ENCODE results near the gene MEIS1.

The MEIS1 gene

GRCh38 chr2:66445076-66445924 lies 10.4 kb downstream of the MEIS1 start:
- DNase-seq: no peak

- DNase-seq: no peak
Observed at GRCh38 chr2:66445925-66446871, 11.3 kb downstream of the MEIS1 start.

DNA sequence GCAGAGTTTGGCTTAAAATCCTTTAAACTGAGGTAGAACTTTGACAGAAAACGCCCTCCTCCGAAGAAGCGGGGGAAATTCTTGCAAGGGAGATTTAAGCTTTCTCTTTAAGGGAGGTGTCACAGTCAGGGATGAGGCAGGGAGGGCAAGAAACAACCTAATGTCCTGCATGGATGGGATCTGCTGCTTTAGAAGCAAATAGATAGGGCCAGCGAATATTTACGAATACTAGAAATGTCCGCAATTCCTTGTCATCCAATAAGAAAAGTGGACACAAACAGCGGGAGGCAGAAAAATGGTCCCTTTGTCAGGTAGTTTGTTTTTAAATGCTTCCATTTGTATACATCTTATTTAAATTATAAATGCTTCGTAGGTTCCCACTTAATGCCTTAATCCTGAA lies 12.0 kb downstream of the MEIS1 start:
- DNase-seq: no peak

GRCh38 chr2:66447677-66448076 lies 12.8 kb downstream of the MEIS1 start:
- no peak for DNase-seq

DNA sequence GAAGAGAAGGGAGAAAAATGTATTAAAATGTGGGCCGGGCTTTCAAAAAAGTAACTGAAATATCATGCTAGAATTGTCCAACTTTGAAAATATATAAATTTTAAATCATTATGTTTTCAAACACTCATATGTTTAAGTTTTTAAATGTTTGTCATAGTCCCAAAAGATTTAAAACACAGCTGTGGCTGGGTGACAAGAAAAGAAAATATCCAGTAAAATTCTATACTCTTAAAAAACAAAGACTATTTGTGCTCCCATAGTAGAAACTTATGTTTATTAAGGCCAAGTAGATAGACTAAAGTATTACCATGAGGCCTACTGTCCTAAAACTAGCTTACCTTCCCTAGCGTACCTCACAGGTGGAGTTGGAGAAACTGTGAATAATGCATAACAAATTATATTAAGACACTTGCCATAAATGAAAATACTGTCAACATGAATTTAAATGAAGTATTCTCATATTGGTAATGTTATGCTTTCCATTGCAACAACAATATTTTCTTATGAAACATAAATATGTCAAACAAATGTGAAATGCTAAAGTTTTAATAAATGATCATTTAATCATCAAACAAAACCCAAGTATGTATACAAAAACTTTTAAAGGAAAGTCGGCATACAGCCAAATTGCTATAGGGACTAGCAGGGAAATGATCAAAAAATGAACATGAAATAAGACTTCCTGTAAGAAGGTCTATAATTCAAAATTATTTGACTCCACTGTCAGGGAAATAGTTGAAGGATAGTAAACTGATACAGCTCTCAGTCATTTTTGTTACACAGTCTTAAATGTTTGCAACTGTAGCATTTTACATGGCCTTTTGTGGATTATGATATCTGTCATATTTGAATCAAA lies 13.4 kb downstream of the MEIS1 start:
- no peak for DNase-seq

DNA sequence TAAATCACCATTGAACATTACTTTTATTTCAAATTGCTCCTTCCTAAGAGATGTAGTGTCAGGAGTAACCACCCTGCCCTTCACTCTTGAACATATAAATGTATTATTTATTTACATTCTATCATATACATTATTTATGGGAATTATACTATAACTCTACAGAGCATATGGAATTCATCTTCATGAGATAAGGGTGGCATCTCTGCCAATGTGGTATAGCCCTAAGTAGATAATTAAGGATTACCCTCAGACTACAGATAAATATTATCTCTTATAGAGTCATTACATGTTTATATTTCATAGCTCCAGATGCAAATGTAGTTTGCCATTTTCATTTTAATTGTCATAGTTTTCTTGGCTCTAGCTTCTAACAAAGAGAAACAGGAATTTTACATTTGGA lies 17.3 kb downstream of the MEIS1 start:
- no peak for DNase-seq

DNA sequence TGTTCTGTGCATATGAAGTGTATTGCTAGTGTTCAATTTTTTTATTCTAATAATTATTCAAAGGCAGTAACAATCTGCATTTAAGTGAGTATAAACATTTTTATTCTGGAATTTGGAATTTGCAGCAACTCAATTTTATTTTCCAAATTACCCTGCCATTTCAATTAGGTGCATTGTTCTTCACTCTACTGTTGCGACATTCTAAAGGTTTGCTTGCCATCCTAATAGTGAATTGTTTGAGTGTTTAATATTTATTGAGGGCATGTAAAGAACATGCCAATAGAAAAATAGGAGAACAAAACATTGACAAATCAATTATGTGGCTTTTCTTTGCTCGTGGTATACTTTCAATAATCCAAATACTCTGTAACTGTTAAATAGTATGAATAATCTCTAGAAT lies 18.0 kb downstream of the MEIS1 start:
- DNase-seq: no peak

GRCh38 chr2:66455490-66455889 lies 20.6 kb downstream of the MEIS1 start:
- DNase-seq: no peak

DNA sequence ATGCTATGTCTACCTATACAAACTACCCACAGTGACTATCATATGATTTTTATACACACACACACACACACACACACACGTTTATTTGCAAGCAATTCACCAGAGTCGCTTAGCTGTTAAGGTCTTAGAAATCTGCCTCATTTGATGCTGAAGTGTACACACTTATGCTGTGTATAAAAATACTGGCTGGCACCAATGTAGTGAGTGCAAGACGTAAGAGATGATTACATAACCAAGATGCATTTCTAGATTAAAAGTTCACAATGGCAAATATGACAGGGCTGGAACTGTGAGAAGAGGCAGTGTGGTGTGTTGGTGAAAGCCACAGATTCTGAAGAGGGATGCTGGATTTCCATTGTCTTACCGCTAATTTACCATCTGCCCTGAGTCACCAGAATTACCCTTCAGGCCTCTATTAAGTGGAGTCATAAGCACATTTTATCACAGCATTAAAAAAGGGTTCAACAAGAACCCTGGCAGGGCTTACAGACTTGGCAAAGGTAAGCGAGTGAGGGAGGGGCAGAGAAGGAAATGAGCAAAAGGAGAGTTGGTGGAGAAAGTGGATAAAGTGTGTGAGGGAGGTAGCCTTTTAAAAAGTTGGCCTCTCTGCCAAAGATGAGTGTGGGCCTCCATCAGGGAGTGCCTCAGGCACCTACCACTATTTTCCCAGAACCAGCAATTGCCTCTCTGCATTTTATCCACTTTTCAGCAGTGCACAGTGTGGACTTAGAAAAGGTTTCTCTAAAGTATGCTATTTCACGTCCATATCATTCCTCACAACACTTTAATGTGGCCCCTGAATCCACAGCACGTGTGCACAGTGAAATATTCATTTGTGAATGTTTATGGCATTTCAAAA lies 21.5 kb downstream of the MEIS1 start:
- no peak for DNase-seq

DNA sequence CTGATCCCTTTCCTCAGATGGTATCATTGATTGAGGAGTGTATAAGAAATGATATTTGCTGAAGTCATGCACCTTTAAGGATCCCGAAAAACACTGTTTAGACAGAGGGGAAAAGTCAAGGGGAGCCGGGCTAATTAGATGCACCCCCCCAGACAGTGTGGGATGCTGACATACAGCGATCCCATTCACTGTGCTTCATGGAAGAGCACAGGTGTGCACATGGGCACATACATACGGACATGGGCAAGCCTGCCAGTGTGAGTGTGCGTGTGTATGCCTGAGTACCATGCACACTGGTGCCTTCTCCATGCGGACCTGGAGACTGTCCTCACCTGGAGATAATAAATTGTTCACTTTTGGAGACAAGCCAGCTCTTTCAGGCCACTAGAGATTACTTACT lies 22.6 kb downstream of the MEIS1 start:
- DNase-seq: no peak

GRCh38 chr2:66460031-66460430 lies 25.1 kb downstream of the MEIS1 start:
- DNase-seq: no peak

- no peak for DNase-seq
Observed at GRCh38 chr2:66461001-66461663, 26.2 kb downstream of the MEIS1 start.

DNA sequence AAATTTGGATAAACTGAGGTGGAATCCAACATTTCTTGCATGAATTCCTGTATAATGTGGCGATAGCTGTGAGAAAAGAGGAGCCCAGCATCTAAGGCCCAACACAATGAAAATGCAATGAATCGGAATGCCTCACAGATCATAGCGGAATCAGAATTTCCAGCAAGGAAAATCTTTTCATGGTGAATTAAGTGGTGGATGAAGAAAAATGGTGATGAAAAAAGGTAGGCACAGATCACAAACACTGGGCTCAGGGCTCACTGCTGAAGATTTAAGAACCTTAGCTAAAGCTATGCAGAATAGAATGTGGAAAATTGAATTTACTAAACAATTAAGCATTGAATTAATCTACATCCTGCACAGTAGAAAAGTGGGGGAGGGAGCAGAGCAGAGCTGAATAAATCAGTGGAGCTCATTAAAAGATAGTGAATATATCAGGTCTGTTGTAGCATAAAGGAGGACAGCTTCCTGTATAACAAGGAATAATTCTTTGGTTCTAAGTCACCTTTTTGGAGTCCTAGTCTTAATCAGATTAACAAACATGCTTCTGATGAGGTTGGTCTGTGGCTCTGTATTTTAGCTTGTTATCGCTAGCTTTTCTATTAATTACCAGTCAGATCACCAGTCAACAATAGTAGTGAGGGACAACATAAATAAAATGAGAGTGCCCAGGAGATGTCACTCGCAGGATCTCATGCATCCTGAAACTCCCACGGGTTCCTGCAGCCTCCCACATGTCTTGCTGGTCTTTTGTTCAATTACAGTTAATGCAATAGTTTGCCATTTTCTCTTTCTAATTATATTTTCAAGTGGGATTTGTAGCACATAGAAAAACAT lies 27.0 kb downstream of the MEIS1 start:
- no peak for DNase-seq

DNA sequence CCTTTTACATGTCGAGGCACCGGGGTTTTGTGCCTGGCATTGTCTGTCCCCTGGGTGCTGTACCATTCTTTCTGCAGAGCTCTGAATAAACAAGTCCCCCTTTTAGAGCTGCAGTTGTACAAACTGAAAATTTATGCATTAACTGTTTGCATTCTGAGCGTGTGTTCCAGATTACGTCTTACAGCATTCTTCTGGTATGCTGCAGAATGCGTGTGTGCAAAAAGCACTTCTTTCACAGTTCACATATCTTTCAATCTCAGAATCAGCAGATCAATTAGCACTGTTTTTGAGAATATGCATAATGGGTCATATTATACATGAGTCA lies 27.5 kb downstream of the MEIS1 start:
- no peak for DNase-seq

DNA sequence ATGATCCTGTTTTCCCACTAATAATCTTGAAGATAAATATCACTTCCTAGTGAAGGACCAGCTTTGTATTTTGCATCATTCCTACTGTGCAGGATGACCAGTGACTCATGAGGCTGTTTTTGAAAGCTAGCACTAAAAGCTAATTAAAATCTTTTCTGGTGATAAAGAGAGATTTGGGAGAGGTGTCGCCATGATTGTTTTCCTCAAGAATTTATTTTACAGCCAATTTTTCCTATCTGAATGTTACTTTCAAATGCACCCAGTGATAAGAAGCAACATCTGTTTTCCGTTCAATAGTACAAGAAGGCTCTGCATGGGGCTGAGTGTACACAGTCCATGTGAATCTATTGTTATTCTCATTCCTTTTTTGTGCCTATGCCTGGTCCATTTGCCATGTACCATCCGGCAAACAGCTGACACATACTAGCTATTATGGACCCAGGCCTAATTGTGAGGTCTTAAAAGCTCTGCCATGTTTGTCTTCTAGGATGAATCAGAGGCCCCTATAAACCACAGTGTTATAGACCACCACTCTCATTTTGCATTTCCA lies 28.4 kb downstream of the MEIS1 start:
- DNase-seq: no peak

DNA sequence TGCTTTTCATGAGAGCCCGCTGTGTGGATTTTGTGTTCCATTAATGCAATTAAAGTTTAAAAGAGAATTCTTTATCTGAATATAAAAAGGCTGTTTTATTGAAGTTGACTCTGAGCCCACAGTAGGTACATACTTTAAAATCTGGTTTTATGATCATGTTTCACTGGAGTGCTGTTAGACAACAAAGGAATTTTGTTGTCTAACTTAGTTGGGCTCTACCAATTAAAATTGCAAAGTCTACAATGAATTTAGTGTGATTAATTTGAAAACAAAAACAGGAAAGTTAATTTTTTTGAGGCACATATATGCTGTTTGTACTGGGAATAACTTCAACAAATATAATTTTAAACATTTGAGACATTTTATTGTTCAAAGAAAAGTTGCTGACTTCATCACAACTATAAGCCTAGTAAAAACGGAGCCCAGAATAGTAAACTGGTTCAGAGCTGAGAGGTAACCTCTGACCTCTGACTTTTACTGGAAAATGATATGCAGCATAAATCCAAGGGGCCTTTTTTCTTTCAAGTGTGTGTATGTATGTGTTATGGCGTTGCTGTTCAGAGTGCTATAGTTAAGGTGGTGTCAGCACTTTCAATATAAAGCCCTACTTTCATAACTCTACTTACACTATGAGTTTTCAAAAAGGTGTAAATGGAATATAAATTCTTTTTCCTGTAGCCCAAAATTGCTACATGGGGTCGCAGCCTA lies 30.2 kb downstream of the MEIS1 start:
- DNase-seq: no peak

DNA sequence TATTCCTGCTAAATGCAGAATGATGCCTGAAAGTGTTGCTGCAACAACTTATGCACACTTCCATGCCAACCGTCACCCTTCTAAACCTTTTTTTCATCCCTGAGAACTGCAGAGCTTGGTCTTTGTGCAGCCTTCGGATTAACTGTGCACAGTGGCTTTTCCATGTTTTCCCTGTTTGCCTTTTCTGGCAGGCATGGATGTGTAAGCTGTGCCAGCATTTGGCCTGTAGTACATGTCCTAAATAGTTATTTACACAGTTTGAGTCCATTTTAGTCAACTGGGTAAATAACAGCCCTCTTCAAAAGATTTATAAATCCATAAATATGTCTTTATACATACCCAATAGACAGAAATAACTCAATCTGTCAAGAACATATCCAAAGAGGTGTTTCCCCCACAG lies 31.5 kb downstream of the MEIS1 start:
- DNase-seq: no peak

GRCh38 chr2:66467718-66468117 lies 32.8 kb downstream of the MEIS1 start:
- no peak for DNase-seq

DNA sequence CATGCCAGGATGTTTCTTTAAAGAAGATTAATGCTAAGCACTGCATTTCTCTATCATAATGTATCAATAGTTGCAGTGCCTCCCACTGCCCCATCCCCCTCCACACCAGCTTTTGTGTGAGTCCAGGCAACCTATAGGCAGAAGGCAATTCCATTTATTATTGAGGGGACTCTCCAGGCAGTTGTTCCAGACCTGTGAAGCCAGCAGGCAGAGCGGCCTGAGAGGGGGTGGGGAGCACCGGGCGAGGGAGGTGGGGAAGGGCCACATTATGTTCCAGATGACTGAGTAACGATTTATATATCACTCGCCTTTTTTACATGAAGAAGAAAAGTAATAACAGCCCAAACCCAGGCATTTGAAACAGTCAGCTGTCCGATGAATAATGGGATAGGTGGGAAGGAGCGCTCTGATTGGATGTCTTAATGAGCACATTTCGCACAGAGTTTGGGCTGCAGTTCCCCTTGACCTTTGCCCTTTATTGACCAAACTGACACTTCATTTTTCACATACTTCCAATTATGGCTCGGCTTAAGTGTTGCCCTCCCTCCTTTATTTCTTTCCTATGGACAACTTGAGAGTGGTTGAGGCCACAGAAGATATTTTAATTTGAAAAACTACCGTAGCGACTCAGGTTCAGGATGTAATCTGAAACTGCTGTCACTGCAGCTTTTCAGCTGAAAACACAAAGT lies 34.4 kb downstream of the MEIS1 start:
- DNase-seq: no peak
